Erythroblast (primary cell): ENCODE measurements around the gene GKAP1.

Experiments
- GATA1 ChIP-seq: IDR thresholded peaks from 2 replicates; pipeline ENCODE4 v1.6.1; 2011; ENCODE audit warnings: low read depth, mild to moderate bottlenecking, control low read depth, low read length, moderate library complexity
- POLR2A ChIP-seq: IDR thresholded peaks from 2 replicates; pipeline ENCODE4 v1.6.1; 2011; ENCODE audit warnings: mild to moderate bottlenecking, low read length

DNA sequence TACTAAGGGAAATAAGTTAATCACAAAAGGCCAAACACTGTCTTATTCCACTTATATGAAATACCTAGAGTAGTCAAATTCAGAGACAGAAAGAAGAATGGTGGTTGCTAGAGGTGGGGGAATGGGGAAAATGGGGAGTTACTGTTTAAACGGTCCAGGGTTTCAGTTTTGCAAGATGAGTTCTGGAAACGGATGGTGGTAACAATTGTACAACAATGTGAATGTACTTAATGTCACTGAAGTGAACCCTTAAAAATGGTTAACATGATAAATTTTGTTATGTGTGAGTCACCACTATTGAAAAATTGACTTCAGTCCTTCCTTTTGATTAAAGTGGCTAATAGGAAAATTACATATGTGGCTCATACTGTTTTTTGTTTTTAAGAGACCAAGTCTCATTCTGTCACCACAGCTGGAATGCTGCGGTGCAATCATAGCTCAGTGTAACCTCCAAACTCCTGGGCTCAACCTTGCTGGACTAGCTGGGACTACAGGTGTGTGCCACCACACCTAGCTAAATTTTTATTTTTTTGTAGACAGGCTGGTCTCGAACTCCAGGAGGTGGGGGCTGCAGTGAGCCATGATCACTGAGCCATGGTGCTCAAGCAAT lies 118.5 kb downstream of the GKAP1 start:
- TF ChIP-seq POLR2A: no peak
- no peak for TF ChIP-seq GATA1
